Epithelial cell of esophagus (primary cell): ENCODE data around the gene FCN1.

Source experiments
- DNase-seq: peaks from one replicate; pipeline ENCODE4 v3.0.0; 2010; ENCODE audit warnings: low read depth
- H3K4me3 ChIP-seq: 2 replicates; pipeline ENCODE4 v1.5.1; 2011; ENCODE audit warnings: mild to moderate bottlenecking, low read length, control low read depth
- TF ChIP-seq, protein P1 (sequence below): IDR thresholded peaks from 2 replicates; pipeline ENCODE4 v1.5.1; 2011; ENCODE audit warnings: low read depth, mild to moderate bottlenecking, low read length, control low read depth, inconsistent platforms; ENCODE audit not compliant: insufficient read depth; ENCODE audit errors: missing control alignments

FCN1 gene

GRCh38 chr9:134922066-134922931, 4.6 kb upstream of the FCN1 start:
- TF ChIP-seq, protein P1, sequence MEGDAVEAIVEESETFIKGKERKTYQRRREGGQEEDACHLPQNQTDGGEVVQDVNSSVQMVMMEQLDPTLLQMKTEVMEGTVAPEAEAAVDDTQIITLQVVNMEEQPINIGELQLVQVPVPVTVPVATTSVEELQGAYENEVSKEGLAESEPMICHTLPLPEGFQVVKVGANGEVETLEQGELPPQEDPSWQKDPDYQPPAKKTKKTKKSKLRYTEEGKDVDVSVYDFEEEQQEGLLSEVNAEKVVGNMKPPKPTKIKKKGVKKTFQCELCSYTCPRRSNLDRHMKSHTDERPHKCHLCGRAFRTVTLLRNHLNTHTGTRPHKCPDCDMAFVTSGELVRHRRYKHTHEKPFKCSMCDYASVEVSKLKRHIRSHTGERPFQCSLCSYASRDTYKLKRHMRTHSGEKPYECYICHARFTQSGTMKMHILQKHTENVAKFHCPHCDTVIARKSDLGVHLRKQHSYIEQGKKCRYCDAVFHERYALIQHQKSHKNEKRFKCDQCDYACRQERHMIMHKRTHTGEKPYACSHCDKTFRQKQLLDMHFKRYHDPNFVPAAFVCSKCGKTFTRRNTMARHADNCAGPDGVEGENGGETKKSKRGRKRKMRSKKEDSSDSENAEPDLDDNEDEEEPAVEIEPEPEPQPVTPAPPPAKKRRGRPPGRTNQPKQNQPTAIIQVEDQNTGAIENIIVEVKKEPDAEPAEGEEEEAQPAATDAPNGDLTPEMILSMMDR = no peak

GRCh38 chr9:134919303-134919702, 1.6 kb upstream of the FCN1 start:
- TF ChIP-seq, protein P1 = no peak
- no peak overlapping the region for H3K4me3 ChIP-seq
- DNase-seq = no peak

More at GRCh38 chr9:134922066-134922931, 4.6 kb upstream of the FCN1 start:
- no peak for DNase-seq
- H3K4me3 ChIP-seq = no peak overlapping the region

DNA sequence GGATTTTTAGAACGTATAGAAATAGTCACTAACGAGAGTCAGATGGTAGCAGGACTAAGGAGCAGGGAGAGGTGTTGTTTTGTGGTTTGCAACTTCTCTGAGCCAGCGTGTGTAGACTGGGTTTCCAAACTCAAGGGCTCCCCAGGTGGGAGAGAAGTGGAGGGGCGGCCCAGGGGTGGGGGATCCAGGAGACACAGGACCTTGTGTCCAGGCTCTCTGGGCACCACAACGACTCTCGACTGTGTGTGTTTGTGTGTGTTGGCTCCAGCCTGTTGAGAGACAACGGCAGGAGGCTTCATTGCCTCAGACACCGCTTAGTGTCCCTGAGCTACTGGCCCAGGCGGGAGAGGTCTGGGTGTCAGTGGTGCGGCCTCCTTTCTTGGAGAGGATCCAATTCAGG, 934 bp upstream of the FCN1 start:
- DNase-seq = no peak
- no peak overlapping the region for H3K4me3 ChIP-seq
- TF ChIP-seq, protein P1 = no peak

- no peak overlapping the region for H3K4me3 ChIP-seq
- no peak for DNase-seq
- TF ChIP-seq, protein P1 = no peak
Observed at GRCh38 chr9:134916161-134916665, 1.5 kb downstream of the FCN1 start.

DNA sequence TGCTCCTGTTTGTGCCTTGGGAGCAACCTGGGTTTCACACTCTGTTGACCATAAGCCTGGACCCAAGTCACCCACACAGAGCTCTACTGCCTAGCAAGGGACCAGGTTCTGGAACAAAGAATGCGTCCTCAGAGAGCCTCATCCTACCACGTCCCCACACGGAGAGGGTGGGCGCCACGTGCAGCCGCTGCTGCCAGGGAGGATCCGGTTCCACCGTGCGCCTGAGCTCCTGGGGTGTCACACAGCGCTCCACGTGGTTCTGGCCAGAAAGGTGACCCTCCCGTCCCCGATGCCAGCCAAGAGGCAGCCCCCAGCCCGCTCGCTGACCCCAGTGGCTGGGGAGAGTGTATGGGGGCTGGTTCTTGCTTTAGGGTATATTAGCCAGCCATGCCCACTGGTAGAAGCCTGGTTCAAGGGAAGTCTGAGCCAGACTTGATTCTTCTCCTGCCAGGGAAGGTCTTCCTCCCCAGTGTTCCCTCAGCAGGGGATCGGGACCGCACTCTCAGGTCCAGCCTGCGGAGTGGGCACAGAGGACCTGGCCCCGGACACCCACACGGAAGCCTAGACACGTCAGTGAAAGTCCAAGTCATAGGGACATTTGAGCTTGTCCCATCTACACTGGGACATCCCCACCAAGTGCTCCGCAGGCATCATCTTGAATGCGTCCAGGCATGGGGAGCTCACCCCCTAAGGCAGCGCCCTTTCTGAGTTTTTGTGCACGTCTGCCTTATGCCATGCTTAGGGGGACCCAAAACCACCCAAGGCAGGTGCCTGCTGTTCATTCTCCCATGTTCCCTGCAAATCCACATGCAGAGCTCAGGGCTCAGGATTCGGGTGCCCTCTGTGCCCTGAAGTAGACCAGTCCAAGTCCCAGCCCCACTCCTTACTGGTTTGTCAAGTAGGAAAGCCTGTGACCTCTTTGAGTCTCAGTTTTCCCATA, 2.4 kb downstream of the FCN1 start:
- H3K4me3 ChIP-seq = no peak overlapping the region
- TF ChIP-seq, protein P1 = no peak
- no peak for DNase-seq

GRCh38 chr9:134914501-134914834, 3.2 kb downstream of the FCN1 start:
- TF ChIP-seq, protein P1 = no peak
- H3K4me3 ChIP-seq = no peak overlapping the region
- no peak for DNase-seq
